Adipose tissue (tissue), 3 donors: ENCODE data around the gene RASGRP3. TPM values are rescaled to one million over a fixed set of nuclear protein-coding genes. Genes with fewer than 3 reads are reported as not detected.

Source experiments
- H3K27ac ChIP-seq: one replicate; pipeline ENCODE4 v1.5.1; 2013; ENCODE audit warnings: low read depth, low read length
- WGBS, 3 donors: extraction: QIAGEN DNeasy Blood & Tissue Kit; methylation state at CpG; one replicate each; pipeline ENCODE4 v1.1.7; 2013; 5-methylcytosine and 5-hydroxymethylcytosine counted together
- polyA plus RNA-seq, 3 donors: library from polyadenylated mRNA; stranded (reverse); fragments of 200-250 nt; gene quantifications; one replicate each; pipeline ENCODE4 v1.2.3, GENCODE V29; 2013
- donor health status: healthy with polysubstance abuse.
- donor health status: Bipolar disorder and iron deficiency.
- donor health status: healthy.

RASGRP3 gene
- polyA plus RNA-seq, 3 donors, result 2.3 to 6.1 (median 5.4) TPM

DNA sequence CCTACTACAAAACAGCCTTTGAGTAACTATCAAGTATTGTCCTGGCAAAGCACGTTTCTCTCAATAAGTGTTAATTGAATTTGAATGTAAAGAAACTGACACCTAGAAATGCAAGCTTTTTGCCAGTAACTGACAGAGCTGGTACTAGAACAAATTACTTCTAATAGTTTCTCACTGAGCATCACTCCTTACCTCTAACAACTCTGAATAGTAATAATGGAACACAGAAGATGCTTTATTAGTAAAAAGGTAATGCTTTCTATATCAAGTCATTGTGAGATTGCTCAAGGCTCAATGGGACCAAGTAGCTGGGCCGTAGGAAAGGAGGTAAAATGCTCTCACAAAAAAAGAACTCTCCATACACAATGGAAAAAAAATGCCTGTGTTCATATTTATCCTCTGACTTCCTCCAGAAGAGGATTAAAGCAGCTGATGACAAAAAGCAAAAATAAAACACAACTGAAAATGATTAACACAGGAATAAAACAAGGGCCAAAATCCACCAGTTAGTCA lies 11.8 kb downstream of the RASGRP3 start:
- H3K27ac ChIP-seq, result no peak overlapping the region
- 65 to 79% (median 70%) methylated on average over 2 of the region's 2 CpGs for WGBS, 3 donors

DNA sequence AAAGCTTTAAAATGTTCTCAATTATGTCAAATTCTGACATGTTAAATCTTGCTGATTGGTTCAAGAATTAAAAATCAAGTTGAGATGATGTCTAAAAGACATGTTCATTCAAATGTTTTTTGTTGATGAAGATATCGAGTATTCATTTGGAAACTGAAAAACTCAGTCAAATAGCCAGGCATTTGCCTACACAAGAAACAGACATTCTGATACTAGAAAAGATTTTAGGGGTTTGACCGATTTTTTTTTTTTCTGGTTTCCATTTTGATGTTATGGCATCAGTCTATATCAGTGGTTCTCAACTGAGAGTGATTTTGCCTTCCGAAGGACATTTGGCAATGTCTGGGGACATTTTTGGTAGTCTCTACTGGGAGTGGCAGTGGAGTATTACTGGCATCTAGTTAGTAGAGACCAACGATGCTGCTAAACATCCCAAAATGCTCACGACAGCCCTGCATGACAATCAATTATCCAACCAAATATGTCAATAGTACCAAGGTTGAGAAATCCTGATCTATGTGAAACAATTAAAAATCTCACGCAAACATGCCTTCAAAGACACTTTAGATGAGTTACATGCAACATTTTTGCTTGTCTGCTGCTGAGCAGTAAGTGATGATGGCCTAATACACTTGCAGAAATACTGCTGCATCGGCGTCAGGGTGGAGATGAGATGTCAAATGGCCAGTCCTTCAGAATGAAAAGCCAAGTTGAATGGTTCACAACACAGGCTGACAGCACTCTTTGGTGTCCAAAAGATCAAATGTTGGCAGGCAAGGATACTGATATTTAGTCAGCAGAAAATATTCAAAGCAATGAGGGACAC lies 12.5 kb downstream of the RASGRP3 start:
- WGBS, 3 donors, result 80 to 94% (median 92%) methylated on average over 8 of the region's 8 CpGs
- no peak overlapping the region for H3K27ac ChIP-seq

DNA sequence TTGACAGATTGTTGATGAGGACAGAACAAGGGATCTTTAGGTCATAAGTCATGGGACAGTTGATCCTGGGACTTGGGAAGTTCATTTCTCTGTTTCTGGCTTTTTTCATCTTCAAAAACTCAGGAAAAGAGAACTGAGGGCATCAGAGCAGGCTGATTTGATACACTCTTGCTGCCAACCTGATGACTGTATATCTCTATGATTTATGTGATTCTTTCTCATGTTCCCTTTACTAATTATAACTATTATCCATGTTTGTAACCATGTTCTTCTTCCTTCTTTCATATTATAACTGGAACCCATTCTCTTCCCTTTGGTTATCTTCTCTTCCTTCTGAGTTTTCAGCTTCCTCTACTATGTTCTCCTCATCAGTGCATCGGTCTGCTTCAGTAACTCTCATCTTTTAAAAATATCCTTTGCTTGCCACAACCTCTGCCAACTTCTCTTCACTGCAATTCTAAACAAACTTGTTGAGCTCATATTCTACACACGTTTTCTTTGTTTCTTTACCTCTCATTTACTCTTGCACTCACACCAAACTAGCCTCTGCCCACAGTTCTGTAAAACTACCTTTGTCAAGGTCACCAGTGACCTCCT lies 13.5 kb downstream of the RASGRP3 start:
- WGBS, 3 donors, result 38 to 64% (median 59%) methylated on average over 2 of the region's 2 CpGs
- no peak overlapping the region for H3K27ac ChIP-seq

DNA sequence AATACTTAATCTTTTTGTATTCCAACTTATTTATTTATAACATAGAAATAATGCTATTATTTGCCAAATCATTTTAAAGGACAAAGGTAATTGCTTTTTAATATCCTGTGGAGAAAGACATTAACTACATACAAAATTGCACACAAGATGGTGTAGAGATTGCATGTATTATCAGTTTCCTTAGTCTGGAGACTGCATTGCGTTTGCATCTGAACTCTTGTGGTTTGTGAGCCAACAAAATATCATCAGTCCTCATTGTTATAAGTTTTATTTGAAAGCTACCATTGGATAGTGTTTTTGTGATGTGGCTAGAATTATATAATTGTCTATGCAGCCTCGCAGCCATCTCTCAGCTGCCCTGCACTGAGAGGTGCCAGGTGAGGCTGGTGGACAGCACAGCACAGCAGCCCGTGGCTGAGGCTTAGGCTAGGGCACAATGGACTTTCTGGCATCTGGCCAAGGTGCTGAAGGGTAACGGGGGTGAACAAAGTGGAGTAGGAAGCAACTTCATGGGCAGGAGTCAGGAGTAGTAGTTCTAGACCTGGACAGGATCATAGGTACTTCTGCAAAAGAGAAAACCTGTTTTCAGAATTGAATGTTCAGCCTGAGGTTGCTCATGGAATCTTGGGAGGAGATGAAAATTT lies 15.1 kb downstream of the RASGRP3 start:
- 54 to 76% (median 55%) methylated on average over 4 of the region's 4 CpGs for WGBS, 3 donors
- H3K27ac ChIP-seq, result no peak overlapping the region

DNA sequence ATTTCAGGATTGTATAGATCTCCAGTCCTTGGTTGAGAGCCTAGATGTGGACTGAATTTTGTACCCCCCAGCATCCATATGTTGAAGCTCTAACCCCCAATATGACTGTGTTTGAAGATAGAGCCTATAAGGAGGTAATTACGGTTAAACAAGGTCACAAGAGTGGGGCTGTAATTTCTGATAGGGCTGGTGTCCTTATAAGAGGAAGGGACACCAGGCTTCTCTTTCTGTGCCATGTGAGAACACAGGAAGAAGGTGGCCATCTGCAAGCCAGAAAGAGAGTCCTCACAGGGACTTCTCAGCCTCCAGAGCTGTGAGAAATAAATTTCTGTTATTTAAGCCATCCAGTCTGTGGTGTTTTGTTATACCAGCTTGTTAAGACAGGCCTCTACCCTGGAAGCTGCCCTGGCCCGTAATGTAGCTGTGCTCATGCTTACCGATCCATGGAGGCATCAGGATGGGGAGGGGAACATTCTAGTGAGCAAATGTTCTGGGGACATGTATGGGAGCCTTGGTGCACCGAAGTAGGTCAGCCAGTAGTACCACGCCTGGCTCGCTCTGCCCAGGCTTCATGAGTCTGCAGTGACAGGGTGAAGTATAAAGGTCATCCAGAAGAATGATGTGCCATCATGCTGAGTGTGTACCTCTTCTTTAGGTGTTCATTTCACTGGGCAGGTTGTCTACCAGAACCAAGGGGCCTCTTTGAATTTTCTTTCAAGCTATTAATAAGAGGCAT lies 16.1 kb downstream of the RASGRP3 start:
- H3K27ac ChIP-seq, result no peak overlapping the region
- 93 to 98% (median 95%) methylated on average over 6 of the region's 6 CpGs for WGBS, 3 donors

DNA sequence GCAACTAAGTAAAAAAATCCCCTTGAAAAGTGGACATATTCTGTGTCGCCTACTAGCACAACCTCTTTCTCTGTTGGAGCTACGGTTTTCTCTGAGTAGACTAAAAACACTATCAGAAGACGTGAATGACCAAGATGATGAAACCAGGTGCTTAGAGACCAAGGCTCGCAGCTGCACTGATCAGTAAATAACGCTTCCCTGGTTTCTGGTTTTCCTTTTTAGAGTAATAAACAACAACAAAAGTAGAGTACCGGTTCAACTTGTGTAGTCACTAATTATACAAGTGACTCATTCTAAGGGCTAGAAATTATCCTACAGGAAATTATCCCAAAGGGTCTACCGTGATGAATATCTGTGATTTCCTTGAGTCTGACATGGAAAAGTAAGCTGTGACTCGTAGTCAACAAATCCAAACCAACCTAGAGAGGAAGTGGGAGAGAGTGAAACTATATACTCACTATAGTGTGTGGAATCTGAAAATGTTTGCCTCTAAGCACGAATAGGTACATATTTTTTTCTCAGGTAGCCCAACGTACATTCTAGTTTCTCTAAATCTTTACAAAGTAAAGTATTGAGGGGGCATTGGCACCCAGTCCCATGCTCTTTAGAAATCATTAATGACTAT lies 17.8 kb downstream of the RASGRP3 start:
- 62 to 81% (median 67%) methylated on average over 10 of the region's 10 CpGs for WGBS, 3 donors

DNA sequence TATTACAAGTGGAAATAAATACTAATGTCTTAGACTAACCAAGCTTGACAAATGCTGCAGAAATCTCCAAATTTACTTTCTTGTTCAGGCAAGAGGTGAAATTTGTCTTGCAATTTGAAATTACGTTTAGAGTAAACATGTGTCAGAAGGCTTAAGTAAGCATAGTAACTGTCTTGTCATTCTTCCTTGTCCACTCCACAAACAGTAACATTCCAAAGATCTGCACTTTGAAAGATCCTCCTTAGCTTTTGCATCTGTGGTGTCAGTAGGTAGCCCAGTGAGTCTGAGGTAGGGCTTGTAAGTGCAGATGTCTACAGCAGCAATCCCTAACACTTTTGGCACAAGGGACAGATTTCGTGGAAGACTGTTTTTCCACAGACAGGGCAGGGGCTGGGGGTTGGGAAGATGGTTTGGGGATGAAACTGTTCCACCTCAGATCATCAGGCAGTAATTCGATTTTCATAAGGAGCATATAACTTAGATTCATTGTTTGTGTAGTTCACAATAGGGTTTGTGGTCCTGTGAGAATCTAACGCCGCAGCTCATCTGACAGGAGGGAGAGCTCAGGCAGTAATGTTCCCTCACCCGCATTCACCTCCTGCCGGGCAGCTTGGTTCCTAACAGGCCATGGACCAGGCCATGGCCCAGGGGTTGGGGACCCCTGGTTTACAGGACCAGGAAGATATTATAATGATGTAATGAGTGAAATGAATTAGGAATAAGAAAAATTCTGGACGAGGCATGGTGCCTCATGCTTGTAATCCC lies 18.6 kb downstream of the RASGRP3 start:
- no peak overlapping the region for H3K27ac ChIP-seq
- 80 to 82% (median 82%) methylated on average over 8 of the region's 8 CpGs for WGBS, 3 donors

More for the DNA sequence above, 17.8 kb downstream of the RASGRP3 start:
- H3K27ac ChIP-seq, result no peak overlapping the region

DNA sequence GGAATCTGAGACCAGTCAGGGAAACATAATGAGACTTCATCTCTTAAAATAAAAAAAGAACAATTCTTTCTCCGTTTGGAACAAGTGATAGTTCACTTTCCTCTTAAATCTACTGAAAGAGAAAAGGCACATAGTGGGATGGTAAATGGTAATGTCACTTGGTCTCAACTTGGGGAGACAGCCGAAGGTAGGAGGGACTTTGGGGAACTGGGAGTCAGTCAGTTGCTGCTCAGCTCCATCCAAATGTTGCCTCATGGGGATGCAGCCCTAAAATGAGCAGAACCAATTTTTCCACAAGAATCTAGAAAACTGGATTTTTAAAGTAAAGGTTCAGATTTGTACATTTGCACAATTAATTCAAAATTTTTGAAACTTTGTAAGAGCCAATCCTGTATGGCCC lies 19.2 kb downstream of the RASGRP3 start:
- 73 to 79% (median 77%) methylated on average over 2 of the region's 2 CpGs for WGBS, 3 donors
- H3K27ac ChIP-seq, result no peak overlapping the region

DNA sequence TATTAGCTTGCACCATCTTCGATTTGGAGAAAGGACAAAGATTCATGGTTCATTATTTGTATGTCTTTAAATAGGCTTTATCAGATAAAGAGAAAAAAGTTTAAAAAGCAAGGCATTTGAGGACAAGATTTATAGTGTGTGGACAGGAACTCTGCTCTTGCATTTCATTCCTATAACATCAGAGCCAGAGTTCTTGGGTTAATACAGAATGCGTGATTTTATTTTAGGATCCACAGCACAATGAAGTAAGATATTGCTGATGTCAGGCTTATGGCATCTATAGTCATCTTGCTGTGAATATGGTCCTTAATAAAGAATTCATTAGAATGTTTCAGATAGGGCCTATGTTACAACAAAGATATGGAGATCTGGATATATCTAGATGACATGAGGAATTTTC lies 19.7 kb downstream of the RASGRP3 start:
- no peak overlapping the region for H3K27ac ChIP-seq
- WGBS, 3 donors, result 57 to 70% (median 57%) methylated on average over 2 of the region's 2 CpGs

DNA sequence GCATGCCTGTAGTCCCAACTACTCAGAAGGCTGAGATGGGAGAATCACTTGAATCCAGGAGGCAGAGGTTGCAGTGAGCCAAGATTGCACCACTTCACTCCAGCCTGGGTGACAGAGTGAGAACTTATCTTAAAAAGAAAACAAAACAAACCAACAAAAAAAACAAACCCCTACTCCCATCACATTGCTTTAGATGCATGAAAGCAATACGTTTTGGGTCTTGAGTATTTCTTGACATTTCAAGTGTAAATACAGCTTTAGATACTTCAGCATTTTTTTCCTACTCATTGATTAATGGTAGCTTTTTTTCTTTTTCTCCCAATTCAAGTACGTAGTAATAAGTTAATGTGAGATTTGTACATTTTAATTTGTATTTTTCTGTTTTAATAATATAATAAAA lies 20.3 kb downstream of the RASGRP3 start:
- H3K27ac ChIP-seq, result no peak overlapping the region
- 45 to 62% (median 52%) methylated on average over 2 of the region's 2 CpGs for WGBS, 3 donors

DNA sequence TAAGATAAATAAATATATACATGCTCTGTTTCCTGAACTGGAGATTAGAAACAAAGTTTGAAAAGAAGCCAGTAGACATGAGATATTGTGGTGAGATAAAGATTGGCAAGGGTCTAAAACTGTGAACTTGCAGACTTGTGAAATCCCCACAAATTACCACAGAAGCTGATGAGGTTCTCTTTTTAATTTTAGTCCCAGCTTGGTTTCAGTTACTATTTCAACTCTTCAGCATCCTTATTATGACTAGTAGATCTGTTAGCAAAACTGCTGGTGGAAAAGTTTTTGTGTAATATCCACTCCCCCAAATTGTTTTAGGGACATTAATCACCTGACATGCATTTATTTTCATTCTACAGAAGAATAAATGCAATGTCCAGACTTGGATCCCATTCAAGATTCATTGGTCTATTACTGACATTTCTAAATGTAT lies 20.8 kb downstream of the RASGRP3 start:
- no peak overlapping the region for H3K27ac ChIP-seq

DNA sequence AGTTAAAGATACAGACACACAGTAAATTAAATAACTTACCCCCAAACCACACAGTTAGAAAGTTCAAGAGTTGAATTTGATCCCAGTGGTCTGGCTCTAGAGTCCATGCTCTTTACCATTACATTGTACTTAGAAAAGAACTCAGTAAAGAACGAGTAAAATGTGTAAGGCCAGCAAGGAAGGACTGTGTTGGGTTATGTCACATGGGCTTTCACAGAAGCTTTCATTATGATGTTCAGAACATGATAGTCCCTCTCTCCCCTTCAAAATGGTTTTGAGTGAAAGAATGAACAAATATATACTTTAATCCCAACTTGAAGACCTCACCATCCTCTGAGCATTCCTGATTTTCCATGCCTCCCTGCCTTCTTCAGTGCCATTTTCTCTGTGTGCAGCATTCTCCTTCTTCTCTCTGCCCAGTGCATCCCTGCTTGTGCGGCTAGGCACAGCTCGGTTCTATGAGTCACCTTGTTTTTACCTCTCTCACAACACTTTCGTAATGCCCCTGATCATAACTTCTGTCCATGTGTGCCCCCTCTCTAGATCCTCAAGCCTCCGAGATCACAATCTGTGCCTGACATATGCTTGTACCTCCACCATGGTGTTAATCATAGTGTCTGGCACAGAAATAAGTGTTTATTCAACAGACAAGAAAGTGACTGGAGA lies 22.0 kb downstream of the RASGRP3 start:
- no peak overlapping the region for H3K27ac ChIP-seq
- 62 to 87% (median 74%) methylated on average over 5 of the region's 5 CpGs for WGBS, 3 donors

DNA sequence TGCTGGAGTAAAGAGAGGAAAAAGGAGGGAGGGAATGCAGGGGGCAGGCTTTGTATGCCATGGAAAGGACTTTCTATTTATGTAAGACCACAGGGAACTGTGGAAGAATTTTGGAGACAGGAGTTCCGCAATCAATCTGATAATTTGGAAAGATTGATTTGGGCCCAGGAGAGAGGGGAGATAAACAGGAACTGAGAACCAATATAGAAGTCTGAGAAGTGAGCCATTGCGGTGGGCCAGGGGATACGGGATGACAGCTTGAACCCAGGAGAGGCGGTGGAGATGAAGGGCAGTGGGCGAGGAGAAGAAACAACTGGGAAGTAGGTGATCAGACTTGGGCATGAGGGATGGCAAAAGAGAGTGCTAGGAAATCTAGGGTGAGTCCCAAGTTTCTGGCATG lies 23.7 kb downstream of the RASGRP3 start:
- H3K27ac ChIP-seq, result no peak overlapping the region
- 86 to 94% (median 89%) methylated on average over 5 of the region's 5 CpGs for WGBS, 3 donors

DNA sequence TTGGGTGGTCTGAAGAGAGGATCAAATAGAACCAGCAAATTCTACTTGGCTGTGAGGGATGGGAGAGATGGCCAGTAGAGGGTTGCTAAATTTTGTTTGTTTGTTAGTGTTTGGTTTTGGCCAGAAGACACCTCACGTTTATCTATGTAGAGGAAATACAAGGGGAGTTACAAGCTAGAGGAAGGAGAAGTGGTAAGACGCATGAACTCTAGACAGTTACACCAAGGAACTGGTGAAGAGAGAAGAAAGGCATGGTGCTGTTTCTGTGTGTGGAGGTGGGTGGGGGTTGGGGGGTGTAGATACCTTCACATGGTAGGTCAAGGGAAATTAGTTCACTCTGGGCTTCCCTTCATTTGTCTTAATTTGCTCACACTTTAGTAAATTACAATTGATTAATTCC lies 25.6 kb downstream of the RASGRP3 start:
- 68 to 74% (median 71%) methylated on average over 2 of the region's 2 CpGs for WGBS, 3 donors
- no peak overlapping the region for H3K27ac ChIP-seq

DNA sequence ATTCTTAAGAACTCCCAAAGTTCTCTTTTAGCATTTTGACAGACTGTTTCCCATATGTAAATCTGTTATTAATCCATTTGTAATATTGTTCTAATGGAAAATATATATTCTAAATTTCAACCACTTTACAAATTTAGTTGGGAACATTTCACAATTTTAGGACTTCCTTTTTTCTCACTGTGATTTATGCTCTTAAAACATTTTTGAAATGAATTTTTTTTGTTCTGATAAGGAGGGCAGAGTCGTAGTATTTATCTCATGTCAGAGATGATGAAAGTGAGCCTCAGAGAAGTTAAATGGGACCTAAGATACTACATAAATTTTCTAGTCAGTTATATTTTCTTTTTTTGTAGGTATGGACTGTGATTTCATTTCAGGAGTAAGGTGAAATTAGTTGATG lies 26.6 kb downstream of the RASGRP3 start:
- no peak overlapping the region for H3K27ac ChIP-seq
- WGBS, 3 donors, result 24 to 46% (median 38%) methylated on average over 1 of the region's 1 CpG

DNA sequence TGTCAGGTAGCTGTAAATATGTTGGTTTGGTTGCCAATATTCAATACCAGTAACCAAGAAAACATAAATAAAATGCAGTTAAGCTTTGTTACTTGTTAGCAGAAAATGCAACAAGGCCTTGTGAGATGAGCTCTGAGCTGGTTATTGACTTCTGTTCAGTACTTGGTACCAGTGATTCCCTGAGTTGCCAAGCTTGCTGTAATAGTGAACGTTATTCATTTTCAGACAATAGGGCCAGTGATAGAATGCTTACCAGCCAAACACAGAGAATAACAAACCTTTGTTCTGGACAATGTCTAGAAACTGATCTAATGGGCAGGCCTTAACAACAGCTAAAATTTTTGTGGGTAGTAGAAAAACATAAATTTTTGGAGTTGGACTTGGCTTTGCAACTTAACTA lies 29.5 kb downstream of the RASGRP3 start:
- 56 to 73% (median 70%) methylated on average over 1 of the region's 1 CpG for WGBS, 3 donors
- H3K27ac ChIP-seq, result no peak overlapping the region

DNA sequence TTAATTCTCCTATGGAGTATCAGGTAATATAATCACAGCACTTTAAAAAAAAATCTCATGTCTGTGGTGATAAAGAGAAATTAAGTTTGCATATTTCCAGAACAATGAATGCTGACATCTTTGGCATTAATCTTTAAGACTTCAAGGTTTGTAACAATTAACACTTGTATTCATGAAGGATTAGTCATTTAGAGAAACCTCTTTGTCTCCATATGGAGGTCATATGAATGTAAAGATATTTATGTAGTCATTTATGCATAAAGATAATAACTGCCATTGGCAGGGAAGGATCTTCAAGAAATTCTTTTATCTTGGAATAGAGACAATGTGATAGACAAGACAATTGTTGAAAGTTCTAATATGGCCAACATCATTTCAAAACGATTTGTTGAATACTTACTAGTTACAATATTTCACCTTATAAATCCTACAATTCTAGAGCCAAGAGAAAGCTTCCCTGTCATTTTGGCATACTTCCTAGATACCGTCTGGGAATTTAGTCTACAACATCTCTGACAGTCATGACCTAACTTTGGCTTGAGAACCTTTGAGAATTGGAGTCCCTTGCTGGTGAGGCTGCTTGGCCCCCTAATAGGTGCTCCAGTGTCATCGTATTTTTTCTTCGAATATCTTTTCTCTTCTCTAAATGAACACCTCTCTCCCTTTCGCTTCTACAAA lies 33.6 kb downstream of the RASGRP3 start:
- WGBS, 3 donors, result 63 to 76% (median 67%) methylated on average over 5 of the region's 5 CpGs
- H3K27ac ChIP-seq, result no peak overlapping the region
